ENCODE data around the gene MAP3K13. TPM values are rescaled to one million over a fixed set of nuclear protein-coding genes. Genes with fewer than 3 reads are reported as not detected.

The MAP3K13 gene
- total and polyA plus RNA-seq, 12 donors, result 30.1 to 66.0 (median 46.4) TPM

GRCh38 chr3:185521349-185522138 lies 158.6 kb downstream of the MAP3K13 start:
- no peak overlapping the region for H3K27ac ChIP-seq
- no peak for DNase-seq
- 85 to 91% (median 90%) methylated on average over 7 of the region's 7 CpGs for WGBS, 4 donors
- H3K36me3 ChIP-seq (replicated peaks in 1 of 2), result no peaks in the 10 kb centered on the region
- H3K4me1 ChIP-seq (replicated peaks in 1 of 2), result no peaks in the 10 kb centered on the region
- no peaks in the 10 kb centered on the region for H3K9me3 ChIP-seq (replicated peaks in 1 of 3)
- intact Hi-C loops (cut with DNase I), result no loop called here
- TF ChIP-seq POLR2A (IDR thresholded peaks at IDR 0.05) (no peak), CTCF (IDR thresholded peaks at IDR 0.05) (no peak)
- H3K27me3 ChIP-seq, result no peaks in the 10 kb centered on the region
- H3K4me3 ChIP-seq, result no peak overlapping the region

- WGBS, 4 donors, result 70 to 82% (median 74%) methylated on average over 2 of the region's 2 CpGs
- intact Hi-C loops (cut with DNase I), result no loop called here
- Histone ChIP-seq H3K27me3 (no peaks in the 10 kb centered on the region), H3K27ac (no peak overlapping the region), H3K36me3 (replicated peaks in 1 of 2) (no peaks in the 10 kb centered on the region), H3K9me3 (replicated peaks in 1 of 3) (no peaks in the 10 kb centered on the region), H3K4me1 (replicated peaks in 1 of 2) (no peaks in the 10 kb centered on the region), H3K4me3 (no peak overlapping the region)
- TF ChIP-seq CTCF (IDR thresholded peaks at IDR 0.05), result no peak
- no peak for TF ChIP-seq POLR2A (IDR thresholded peaks at IDR 0.05)
- no peak for DNase-seq
Observed at GRCh38 chr3:185526349-185526951, 163.5 kb downstream of the MAP3K13 start.

- H3K4me3 ChIP-seq, result no peak overlapping the region
- DNase-seq, result peak in 1 of 7 donors; percentile 16
- 58 to 72% (median 68%) methylated on average over 7 to 9 of the region's 9 CpGs for WGBS, 4 donors
- no peak for TF ChIP-seq POLR2A (IDR thresholded peaks at IDR 0.05)
- no peak for TF ChIP-seq CTCF (IDR thresholded peaks at IDR 0.05)
- no peaks in the 10 kb centered on the region for H3K36me3 ChIP-seq (replicated peaks in 1 of 2)
- no peak overlapping the region for H3K27ac ChIP-seq
- no peaks in the 10 kb centered on the region for H3K4me1 ChIP-seq (replicated peaks in 1 of 2)
- H3K9me3 ChIP-seq (replicated peaks in 1 of 3), result no peaks in the 10 kb centered on the region
- H3K27me3 ChIP-seq, result no peaks in the 10 kb centered on the region
- intact Hi-C loops (cut with DNase I), result no loop called here
Observed at GRCh38 chr3:185527364-185527763, 164.4 kb downstream of the MAP3K13 start.

GRCh38 chr3:185528532-185528931 lies 165.6 kb downstream of the MAP3K13 start:
- WGBS, 4 donors, result 92 to 97% (median 92%) methylated on average over 6 of the region's 6 CpGs
- Histone ChIP-seq H3K36me3 (replicated peaks in 1 of 2) (no peaks in the 10 kb centered on the region), H3K27me3 (no peaks in the 10 kb centered on the region), H3K4me3 (no peak overlapping the region), H3K27ac (no peak overlapping the region), H3K4me1 (replicated peaks in 1 of 2) (no peaks in the 10 kb centered on the region), H3K9me3 (replicated peaks in 1 of 3) (no peaks in the 10 kb centered on the region)
- DNase-seq, result no peak
- intact Hi-C loops (cut with DNase I), result no loop called here
- TF ChIP-seq POLR2A (IDR thresholded peaks at IDR 0.05) (no peak), CTCF (IDR thresholded peaks at IDR 0.05) (no peak)

Data from adrenal gland (tissue), 12 donors.